Hepatocyte (in vitro differentiated cells): Measurements from ENCODE around the gene SYNE4. TPM values are rescaled to one million over a fixed set of nuclear protein-coding genes. Genes with fewer than 3 reads are reported as not detected.

Experiments used
- DNase-seq: peaks from one replicate; pipeline ENCODE4 v3.0.0-alpha.2; 2016; ENCODE audit warnings: low spot score
- H2AFZ ChIP-seq: fragments of 200-600 bp; sonication (generic); 2 replicates; pipeline ENCODE4 v1.6.0; 2016; ENCODE audit warnings: antibody characterized with exemption, mild to moderate bottlenecking
- H3K27ac ChIP-seq: fragments of 200-600 bp; sonication (generic); 2 replicates; pipeline ENCODE4 v1.5.1; 2016; ENCODE audit warnings: mild to moderate bottlenecking
- H3K27me3 ChIP-seq: fragments of 200-600 bp; sonication (generic); 2 replicates; pipeline ENCODE4 v1.6.1; 2016
- H3K36me3 ChIP-seq: fragments of 200-600 bp; sonication (generic); replicated peaks from 2 replicates; pipeline ENCODE4 v1.5.1; 2016; ENCODE audit warnings: low read depth; ENCODE audit not compliant: insufficient read depth
- H3K4me1 ChIP-seq: fragments of 200-600 bp; sonication (generic); 2 replicates; pipeline ENCODE4 v1.5.1; 2016; ENCODE audit warnings: mild to moderate bottlenecking, moderate library complexity; ENCODE audit not compliant: insufficient read depth
- H3K4me2 ChIP-seq: fragments of 200-600 bp; sonication (generic); 2 replicates; pipeline ENCODE4 v1.6.0; 2016
- H3K4me3 ChIP-seq: fragments of 200-600 bp; sonication (generic); 2 replicates; pipeline ENCODE4 v1.5.1; 2016; ENCODE audit warnings: mild to moderate bottlenecking
- H3K79me2 ChIP-seq: fragments of 200-600 bp; sonication (generic); 2 replicates; pipeline ENCODE4 v1.6.0; 2017; ENCODE audit warnings: mild to moderate bottlenecking
- H3K9me2 ChIP-seq: fragments of 200-600 bp; sonication (generic); replicated peaks from 2 replicates; pipeline ENCODE4 v1.6.0; 2017; ENCODE audit warnings: mild to moderate bottlenecking; ENCODE audit not compliant: insufficient read depth
- H3K9me3 ChIP-seq: fragments of 200-600 bp; sonication (generic); 2 replicates; pipeline ENCODE4 v1.5.1; 2016; ENCODE audit warnings: low read depth, mild to moderate bottlenecking
- H4K20me1 ChIP-seq: fragments of 200-600 bp; sonication (generic); 2 replicates; pipeline ENCODE4 v1.6.0; 2016; ENCODE audit warnings: mild to moderate bottlenecking; ENCODE audit not compliant: insufficient read depth, poor library complexity, severe bottlenecking
- CTCF ChIP-seq: fragments of 200-600 bp; sonication (generic); IDR thresholded peaks from 2 replicates; pipeline ENCODE4 v1.5.1; 2016; ENCODE audit warnings: antibody characterized with exemption, mild to moderate bottlenecking; ENCODE audit not compliant: poor library complexity
- EZH2 ChIP-seq: fragments of 200-600 bp; sonication (generic); IDR thresholded peaks from 2 replicates; pipeline ENCODE4 v1.6.1; 2016; ENCODE audit warnings: antibody characterized with exemption, mild to moderate bottlenecking, borderline replicate concordance
- EZH2phosphoT487 ChIP-seq: fragments of 200-600 bp; sonication (generic); IDR thresholded peaks from one replicate; pipeline ENCODE4 v1.6.1; 2018; ENCODE audit warnings: antibody characterized with exemption, mild to moderate bottlenecking, low read depth, moderate library complexity; ENCODE audit not compliant: unreplicated experiment, severe bottlenecking
- WGBS: methylation state at CpG from one replicate; pipeline ENCODE4 v1.1.6; 2016; ENCODE audit warnings: low lambda C conversion rate; ENCODE audit errors: missing lambda C conversion rate; 5-methylcytosine and 5-hydroxymethylcytosine counted together
- polyA plus RNA-seq: library from polyadenylated mRNA; unstranded; fragments of >200 nt; fragmentation: Nextera tagmentation; extraction: Ambion mirVana; gene quantifications from 2 replicates; pipeline ENCODE4 v1.2.1, GENCODE V29; 2016
- total RNA-seq: library from RNA; depleted of rRNA; stranded (reverse); fragments of >200 nt; gene quantifications from 2 replicates; pipeline ENCODE4 v1.2.3, GENCODE V29; 2014

The SYNE4 gene
- total and polyA plus RNA-seq, 2 experiments from 2014 or later = 6.5 to 19.8 TPM

GRCh38 chr19:36040495-36040894 lies 31.9 kb upstream of the SYNE4 start:
- Histone ChIP-seq H2AFZ (no peak overlapping the region), H4K20me1 (no peaks in the 10 kb centered on the region), H3K9me3 (no peaks in the 10 kb centered on the region), H3K36me3 (no peaks in the 10 kb centered on the region), H3K4me1 (peaks cover 14% of the 10 kb centered on the region), H3K27me3 (no peaks in the 10 kb centered on the region), H3K4me2 (no peak overlapping the region), H3K9me2 (no peaks in the 10 kb centered on the region), H3K27ac (no peak overlapping the region), H3K79me2 (no peaks in the 10 kb centered on the region), H3K4me3 (no peak overlapping the region)
- peak; percentile 27 for TF ChIP-seq EZH2phosphoT487
- no peak for TF ChIP-seq CTCF
- no peak for TF ChIP-seq EZH2
- 66% methylated on average over 6 of the region's 6 CpGs for WGBS
- DNase-seq = no peak

DNA sequence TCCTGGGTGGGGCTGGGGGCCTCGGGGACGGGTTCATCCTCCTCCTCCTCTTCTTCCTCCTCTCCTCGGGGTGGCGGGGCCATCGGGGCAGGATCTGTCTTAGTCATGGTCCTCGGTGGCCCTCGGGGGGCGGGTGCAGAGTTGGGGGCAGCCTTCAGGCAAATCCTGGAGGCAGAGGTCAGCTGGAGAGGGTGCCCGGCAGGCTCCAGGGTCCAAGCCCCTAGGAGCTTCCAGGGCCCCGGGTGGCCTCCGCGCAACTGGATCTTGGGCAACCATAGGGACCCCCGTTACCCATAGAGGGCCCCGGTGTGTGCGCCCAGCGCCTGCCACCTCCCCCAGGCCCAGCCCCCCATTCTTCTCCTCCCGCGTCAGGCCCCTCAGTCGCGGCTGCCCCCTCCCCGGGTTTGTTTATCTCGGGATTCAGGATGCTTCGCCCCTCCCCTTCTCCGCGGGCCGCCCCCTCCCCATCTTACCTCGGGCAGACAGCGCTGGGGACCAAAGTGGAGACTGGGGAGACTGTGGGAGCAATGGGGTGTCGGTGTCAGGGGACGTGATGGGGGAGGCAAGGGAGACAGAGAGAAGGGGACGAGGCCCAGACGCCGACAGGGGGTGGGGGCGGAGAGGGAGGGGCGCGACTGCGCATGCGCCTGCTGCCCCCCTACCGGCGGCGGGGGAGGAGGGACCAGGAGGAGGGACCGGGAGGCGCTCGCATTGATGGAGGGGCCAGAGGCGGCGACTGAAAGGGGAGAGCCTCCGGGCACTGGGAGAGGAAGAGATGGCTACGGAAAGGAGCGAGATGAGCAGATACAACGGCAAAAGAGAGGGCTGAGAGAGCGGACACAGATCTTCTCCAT lies 23.9 kb upstream of the SYNE4 start, which contains the start of gene CLIP3:
CLIP3 (minus strand) TSS at position 623 of the 854 bp plus-strand sequence; CDS start at position 107, 516 bp downstream.
- H3K9me2 ChIP-seq = no peaks in the 10 kb centered on the region
- WGBS = 7% methylated on average over 10 of the region's 51 CpGs
- peak within 1 kb of the TSS; percentile 87 for H3K4me2 ChIP-seq
- peaks cover 2% of the 10 kb centered on the region for H3K79me2 ChIP-seq
- H2AFZ ChIP-seq = peak within 1 kb of the TSS; percentile 75
- H4K20me1 ChIP-seq = no peaks in the 10 kb centered on the region
- H3K36me3 ChIP-seq = no peaks in the 10 kb centered on the region
- peak within 1 kb of the TSS; percentile 94 for H3K4me3 ChIP-seq
- H3K27ac ChIP-seq = peak within 1 kb of the TSS; percentile 22
- peaks cover 3% of the 10 kb centered on the region for H3K4me1 ChIP-seq
- no peaks in the 10 kb centered on the region for H3K27me3 ChIP-seq
- peak; percentile 79 for DNase-seq
- TF ChIP-seq EZH2 = no peak
- TF ChIP-seq CTCF = no peak
- no peaks in the 10 kb centered on the region for H3K9me3 ChIP-seq

- WGBS = 84% methylated on average over 6 of the region's 6 CpGs
- Histone ChIP-seq H3K27ac (no peak overlapping the region), H3K79me2 (peaks cover 2% of the 10 kb centered on the region), H2AFZ (no peak overlapping the region), H3K4me1 (peaks cover 3% of the 10 kb centered on the region), H3K9me2 (no peaks in the 10 kb centered on the region), H3K27me3 (no peaks in the 10 kb centered on the region), H3K4me3 (no peak overlapping the region), H3K9me3 (no peaks in the 10 kb centered on the region), H3K36me3 (no peaks in the 10 kb centered on the region), H3K4me2 (peak overlapping the region; percentile 87), H4K20me1 (no peaks in the 10 kb centered on the region)
- no peak for TF ChIP-seq CTCF
- DNase-seq = no peak
Observed at GRCh38 chr19:36031308-36031707, 22.7 kb upstream of the SYNE4 start.
